ENCODE data around the gene KRT28. TPM values are rescaled to one million over a fixed set of nuclear protein-coding genes. Genes with fewer than 3 reads are reported as not detected.

The KRT28 gene
- total and polyA plus RNA-seq, 2 donors from 2014 or later = not detected

DNA sequence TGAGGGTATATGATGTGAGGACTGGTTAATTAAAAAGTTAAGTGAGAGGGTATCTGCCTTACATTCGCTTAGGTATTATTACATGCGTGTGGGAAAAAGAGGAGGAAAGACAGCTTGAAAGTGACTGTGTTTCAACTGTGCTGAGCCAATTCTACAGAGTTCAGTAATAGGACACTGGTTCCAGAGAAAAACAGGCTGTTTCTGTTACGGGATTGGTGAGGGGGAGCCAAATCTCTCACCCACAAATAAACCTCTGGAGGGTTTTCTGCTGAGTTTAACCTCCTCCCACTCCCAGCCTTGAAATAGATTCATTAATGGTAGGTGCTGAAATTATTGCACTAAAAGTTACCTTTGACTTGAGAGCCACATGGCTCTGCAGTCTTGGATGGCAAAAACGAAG, 23.8 kb downstream of the KRT28 start:
- intact Hi-C loops (cut with DNase I) = no loop called here
- no peaks in the 10 kb centered on the region for H3K9me3 ChIP-seq (ENCODE audit: control insufficient read depth in 2 of 3, insufficient read depth in 1 of 3, low read length in 3 of 3)
- no peaks in the 10 kb centered on the region for H3K4me1 ChIP-seq (ENCODE audit: control insufficient read depth in 2 of 3, insufficient read depth in 2 of 3, low read depth in 1 of 3, low read length in 3 of 3)
- no peak for TF ChIP-seq CTCF (IDR thresholded peaks at IDR 0.05; ENCODE audit: borderline replicate concordance, extremely low read depth, insufficient read depth)
- no peak overlapping the region for H3K27ac ChIP-seq (ENCODE audit: low read depth in 2 of 2, low read length in 2 of 2)
- peak in 2 of 5 donors; percentile 43 to 51 for DNase-seq
- H3K4me3 ChIP-seq (ENCODE audit: low read length in 3 of 3) = no peak overlapping the region
- no peak for FAIRE-seq
- no peak overlapping the region for H3K9ac ChIP-seq (ENCODE audit: low read length in 3 of 3)
- no peaks in the 10 kb centered on the region for H3K27me3 ChIP-seq (ENCODE audit: control insufficient read depth, insufficient read depth, low read length)
- H3K36me3 ChIP-seq (ENCODE audit: control insufficient read depth in 2 of 3, insufficient read depth in 3 of 3, low read length in 3 of 3) = no peaks in the 10 kb centered on the region

GRCh38 chr17:40772101-40772500, 27.7 kb downstream of the KRT28 start, which contains the start of gene KRT26:
TSS of gene KRT26 (minus strand) at chr17:40772201. CDS start at chr17:40772113, 88 bp downstream.
- H3K27ac ChIP-seq (ENCODE audit: low read depth in 2 of 2, low read length in 2 of 2) = no peak within 1 kb of the TSS
- H3K36me3 ChIP-seq (ENCODE audit: control insufficient read depth in 2 of 3, insufficient read depth in 3 of 3, low read length in 3 of 3) = no peaks in the 10 kb centered on the region
- H3K27me3 ChIP-seq (ENCODE audit: control insufficient read depth, insufficient read depth, low read length) = no peaks in the 10 kb centered on the region
- TF ChIP-seq CTCF (IDR thresholded peaks at IDR 0.05; ENCODE audit: borderline replicate concordance, extremely low read depth, insufficient read depth) = no peak
- DNase-seq (no peak), FAIRE-seq (no peak)
- intact Hi-C loops (cut with DNase I) = no loop called here
- no peak within 1 kb of the TSS for H3K4me3 ChIP-seq (ENCODE audit: low read length in 3 of 3)
- H3K4me1 ChIP-seq (ENCODE audit: control insufficient read depth in 2 of 3, insufficient read depth in 2 of 3, low read depth in 1 of 3, low read length in 3 of 3) = no peaks in the 10 kb centered on the region
- H3K9me3 ChIP-seq (ENCODE audit: control insufficient read depth in 2 of 3, insufficient read depth in 1 of 3, low read length in 3 of 3) = no peaks in the 10 kb centered on the region
- no peak within 1 kb of the TSS for H3K9ac ChIP-seq (ENCODE audit: low read length in 3 of 3)

DNA sequence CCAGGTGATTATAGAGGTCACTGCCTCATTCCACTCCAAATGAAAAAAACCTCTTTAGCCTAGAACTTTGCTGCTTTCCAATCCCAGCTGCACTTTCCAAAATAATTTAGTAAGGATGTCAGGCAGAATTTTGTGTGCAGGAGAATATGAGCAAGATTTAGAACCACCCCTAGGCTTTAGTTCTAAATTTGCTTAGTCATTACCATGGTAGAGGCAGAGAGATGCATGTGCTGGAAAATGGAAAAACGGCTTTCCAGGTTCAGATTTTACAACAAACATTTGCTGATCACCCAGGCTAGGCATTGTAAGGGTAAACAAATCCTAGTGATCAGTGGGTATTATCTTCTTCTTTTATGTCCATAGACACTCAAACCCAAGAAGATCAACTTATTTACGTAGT, 34.1 kb downstream of the KRT28 start:
- intact Hi-C loops (cut with DNase I) = no loop called here
- peaks cover 0 to 15% (median 2%) of the 10 kb centered on the region in 3 donors for H3K9me3 ChIP-seq (ENCODE audit: control insufficient read depth in 2 of 3, insufficient read depth in 1 of 3, low read length in 3 of 3)
- H3K27ac ChIP-seq (ENCODE audit: low read depth in 2 of 2, low read length in 2 of 2) = no peak overlapping the region
- H3K4me3 ChIP-seq (ENCODE audit: low read length in 3 of 3) = no peak overlapping the region
- no peak overlapping the region for H3K9ac ChIP-seq (ENCODE audit: low read length in 3 of 3)
- H3K36me3 ChIP-seq (ENCODE audit: control insufficient read depth in 2 of 3, insufficient read depth in 3 of 3, low read length in 3 of 3) = no peaks in the 10 kb centered on the region
- TF ChIP-seq CTCF (IDR thresholded peaks at IDR 0.05; ENCODE audit: borderline replicate concordance, extremely low read depth, insufficient read depth) = no peak
- no peaks in the 10 kb centered on the region for H3K27me3 ChIP-seq (ENCODE audit: control insufficient read depth, insufficient read depth, low read length)
- no peaks in the 10 kb centered on the region for H3K4me1 ChIP-seq (ENCODE audit: control insufficient read depth in 2 of 3, insufficient read depth in 2 of 3, low read depth in 1 of 3, low read length in 3 of 3)
- DNase-seq (no peak), FAIRE-seq (no peak)

DNA sequence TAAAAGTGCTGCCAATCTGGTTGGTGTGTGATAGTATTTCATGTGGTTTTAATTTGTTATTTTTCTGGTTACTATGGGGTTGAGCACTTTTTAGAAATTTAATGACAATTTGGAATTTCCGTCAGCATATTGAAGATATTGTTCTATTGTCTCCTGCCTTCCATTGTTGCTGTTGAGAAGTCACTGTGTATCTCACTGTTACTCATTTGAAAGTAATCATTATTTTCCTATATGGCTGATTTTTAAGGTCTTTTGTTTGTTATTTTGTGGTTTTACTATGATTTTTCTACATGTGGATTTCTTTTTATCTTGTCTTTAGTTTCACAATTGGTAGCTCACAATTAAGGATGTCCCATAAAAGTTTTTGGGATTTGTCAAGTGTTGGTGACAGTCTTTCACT, 36.0 kb downstream of the KRT28 start:
- DNase-seq (no peak), FAIRE-seq (no peak)
- Histone ChIP-seq H3K27me3 (ENCODE audit: control insufficient read depth, insufficient read depth, low read length) (no peaks in the 10 kb centered on the region), H3K4me3 (ENCODE audit: low read length in 3 of 3) (no peak overlapping the region), H3K27ac (ENCODE audit: low read depth in 2 of 2, low read length in 2 of 2) (no peak overlapping the region), H3K4me1 (ENCODE audit: control insufficient read depth in 2 of 3, insufficient read depth in 2 of 3, low read depth in 1 of 3, low read length in 3 of 3) (no peaks in the 10 kb centered on the region), H3K9me3 (ENCODE audit: control insufficient read depth in 2 of 3, insufficient read depth in 1 of 3, low read length in 3 of 3) (peaks cover 2 to 24% (median 2%) of the 10 kb centered on the region in 3 donors), H3K36me3 (ENCODE audit: control insufficient read depth in 2 of 3, insufficient read depth in 3 of 3, low read length in 3 of 3) (no peaks in the 10 kb centered on the region), H3K9ac (ENCODE audit: low read length in 3 of 3) (no peak overlapping the region)
- intact Hi-C loops (cut with DNase I) = no loop called here
- TF ChIP-seq CTCF (IDR thresholded peaks at IDR 0.05; ENCODE audit: borderline replicate concordance, extremely low read depth, insufficient read depth) = no peak

All from kidney (tissue), 14 donors.